H9 (cell line): ENCODE data around the gene UNC5B. TPM values are rescaled to one million over a fixed set of nuclear protein-coding genes. Genes with fewer than 3 reads are reported as not detected.

Experiments
- DNase-seq: peaks from one replicate; pipeline ENCODE4 v3.0.0-alpha.2; 2017
- H2AFZ ChIP-seq: one replicate; pipeline ENCODE4 v1.6.1; 2013; ENCODE audit warnings: mild to moderate bottlenecking, low read length, control low read depth, moderate library complexity
- H2AK5ac ChIP-seq: 2 replicates; pipeline ENCODE4 v1.6.1; 2013; ENCODE audit warnings: low read length, control low read depth, mixed read lengths; ENCODE audit not compliant: insufficient read length
- H2BK120ac ChIP-seq: one replicate; pipeline ENCODE4 v1.6.1; 2013; ENCODE audit warnings: low read depth, mild to moderate bottlenecking, low read length, control low read depth, inconsistent platforms; ENCODE audit not compliant: poor library complexity, severe bottlenecking
- H2BK12ac ChIP-seq: 2 replicates; pipeline ENCODE4 v1.6.1; 2013; ENCODE audit warnings: low read length, control low read depth, mixed read lengths, low read depth; ENCODE audit not compliant: insufficient read length
- H2BK15ac ChIP-seq: 2 replicates; pipeline ENCODE4 v1.6.1; 2013; ENCODE audit warnings: low read depth, low read length, control low read depth
- H2BK20ac ChIP-seq: one replicate; pipeline ENCODE4 v1.6.1; 2013; ENCODE audit warnings: low read depth, mild to moderate bottlenecking, low read length, control low read depth, inconsistent platforms; ENCODE audit not compliant: poor library complexity, severe bottlenecking
- H2BK5ac ChIP-seq: 2 replicates; pipeline ENCODE4 v1.6.1; 2013; ENCODE audit warnings: low read length, control low read depth, mixed read lengths; ENCODE audit not compliant: insufficient read length
- H3K14ac ChIP-seq: 2 replicates; pipeline ENCODE4 v1.6.1; 2013; ENCODE audit warnings: low read length, control low read depth; ENCODE audit not compliant: insufficient read depth
- H3K18ac ChIP-seq: 2 replicates; pipeline ENCODE4 v1.6.1; 2013; ENCODE audit warnings: low read depth, mild to moderate bottlenecking, mixed read lengths, low read length, control low read depth; ENCODE audit not compliant: insufficient read length
- H3K23ac ChIP-seq: 2 replicates; pipeline ENCODE4 v1.6.1; 2013; ENCODE audit warnings: low read length, control low read depth, mixed read lengths, low read depth; ENCODE audit not compliant: insufficient read length
- H3K23me2 ChIP-seq: 2 replicates; pipeline ENCODE4 v1.6.1; 2013; ENCODE audit warnings: low read depth, mild to moderate bottlenecking, mixed read lengths, low read length, control low read depth; ENCODE audit not compliant: insufficient read length, poor library complexity, severe bottlenecking
- H3K27ac ChIP-seq: 2 replicates; pipeline ENCODE4 v1.5.1; 2013; ENCODE audit warnings: low read length, control low read depth, mixed read lengths, low read depth; ENCODE audit not compliant: insufficient read length
- H3K27me3 ChIP-seq: 2 replicates; pipeline ENCODE4 v1.6.1; 2013; ENCODE audit warnings: low read length, control low read depth, inconsistent platforms; ENCODE audit not compliant: insufficient read depth
- H3K4ac ChIP-seq: 2 replicates; pipeline ENCODE4 v1.6.1; 2013; ENCODE audit warnings: low read depth, mild to moderate bottlenecking, control low read depth, inconsistent platforms, low read length, moderate library complexity
- H3K4me1 ChIP-seq: 2 replicates; pipeline ENCODE4 v1.6.1; 2013; ENCODE audit warnings: low read length, control low read depth, inconsistent platforms; ENCODE audit not compliant: insufficient read depth
- H3K4me2 ChIP-seq: 2 replicates; pipeline ENCODE4 v1.6.1; 2013; ENCODE audit warnings: low read length, control low read depth, mixed read lengths; ENCODE audit not compliant: insufficient read length, insufficient read depth
- H3K56ac ChIP-seq: 2 replicates; pipeline ENCODE4 v1.6.1; 2013; ENCODE audit warnings: low read depth, mild to moderate bottlenecking, mixed read lengths, low read length, control low read depth; ENCODE audit not compliant: insufficient read length
- H3K79me1 ChIP-seq: 2 replicates; pipeline ENCODE4 v1.6.1; 2013; ENCODE audit warnings: low read depth, mild to moderate bottlenecking, moderate library complexity, low read length, control low read depth, inconsistent platforms; ENCODE audit not compliant: insufficient read depth, poor library complexity, severe bottlenecking
- H3K79me2 ChIP-seq: 2 replicates; pipeline ENCODE4 v1.6.1; 2013; ENCODE audit warnings: low read length, control low read depth, inconsistent platforms; ENCODE audit not compliant: insufficient read depth
- H3K9ac ChIP-seq: 2 replicates; pipeline ENCODE4 v1.6.1; 2013; ENCODE audit warnings: low read length, control low read depth, mixed read lengths; ENCODE audit not compliant: insufficient read length; ENCODE audit errors: extremely low read depth
- H3K9me3 ChIP-seq: one replicate; pipeline ENCODE4 v1.6.1; 2013; ENCODE audit warnings: low read depth, low read length, inconsistent platforms; ENCODE audit not compliant: control insufficient read depth
- H3T11ph ChIP-seq: one replicate; pipeline ENCODE4 v1.6.1; 2013; ENCODE audit warnings: mild to moderate bottlenecking, low read length, control low read depth, inconsistent platforms
- H4K20me1 ChIP-seq: one replicate; pipeline ENCODE4 v1.6.1; 2013; ENCODE audit not compliant: control insufficient read depth, insufficient read length, insufficient read depth
- H4K5ac ChIP-seq: 2 replicates; pipeline ENCODE4 v1.6.1; 2013; ENCODE audit warnings: low read depth, mild to moderate bottlenecking, mixed read lengths, low read length, control low read depth; ENCODE audit not compliant: insufficient read length
- H4K8ac ChIP-seq: replicated peaks from 2 replicates; pipeline ENCODE4 v1.6.1; 2013; ENCODE audit warnings: low read length, control low read depth, mixed read lengths, low read depth; ENCODE audit not compliant: insufficient read length
- H4K91ac ChIP-seq: 2 replicates; pipeline ENCODE4 v1.6.1; 2013; ENCODE audit warnings: low read depth, mild to moderate bottlenecking, moderate library complexity, mixed read lengths, low read length, control low read depth; ENCODE audit not compliant: insufficient read length
- H3K27ac Mint-ChIP-seq, 3 experiments: 2 replicates in 2 of 3; 3 replicates in 1 of 3; pipeline ENCODE4 v1.8.0; 2020 to 2021; ENCODE audit warnings: mixed read lengths in 3 of 3, mild to moderate bottlenecking in 1 of 3, moderate library complexity in 1 of 3
- H3K27me3 Mint-ChIP-seq: 2 replicates; pipeline ENCODE4 v1.8.0; 2021; ENCODE audit warnings: low read depth, mild to moderate bottlenecking, moderate library complexity, mixed read lengths
- H3K36me3 Mint-ChIP-seq, 3 experiments: 2 replicates in 2 of 3; 3 replicates in 1 of 3; pipeline ENCODE4 v1.8.0; 2020 to 2021; ENCODE audit warnings: low read depth in 3 of 3, mixed read lengths in 3 of 3; ENCODE audit not compliant: insufficient read depth in 1 of 3
- H3K4me1 Mint-ChIP-seq, 2 experiments: 2 replicates each; pipeline ENCODE4 v1.8.0; 2020; ENCODE audit warnings: mixed read lengths in 2 of 2
- H3K4me3 Mint-ChIP-seq, 2 experiments: 2 replicates in 1 of 2; 3 replicates in 1 of 2; pipeline ENCODE4 v1.8.0; 2020 to 2021; ENCODE audit warnings: mild to moderate bottlenecking in 2 of 2, mixed read lengths in 2 of 2, moderate library complexity in 1 of 2
- H3K9me3 Mint-ChIP-seq, 2 experiments: 2 replicates in 1 of 2; 3 replicates in 1 of 2; pipeline ENCODE4 v1.8.0; 2020; ENCODE audit warnings: mild to moderate bottlenecking in 2 of 2, mixed read lengths in 2 of 2, moderate library complexity in 1 of 2
- CTCF ChIP-seq: fragments of 200-600 bp; sonication (generic); conservative IDR thresholded peaks from 3 replicates; pipeline ENCODE4 v1.8.0; 2021; ENCODE audit warnings: antibody characterized with exemption, mild to moderate bottlenecking
- WGBS: extraction: QIAGEN DNeasy Blood & Tissue Kit; methylation state at CpG from one replicate; pipeline ENCODE4 v1.1.7; 2013; ENCODE audit warnings: missing lambda C conversion rate, low lambda C conversion rate, mixed read lengths; ENCODE audit not compliant: insufficient read length; ENCODE audit errors: extremely low coverage; 5-methylcytosine and 5-hydroxymethylcytosine counted together
- total RNA-seq: library from RNA; stranded (reverse); gene quantifications from 2 replicates; pipeline ENCODE4 v1.2.1, GENCODE V29; 2021

The UNC5B gene
- total RNA-seq, 1 experiment from 2014 or later = 28.4 TPM

GRCh38 chr10:71201849-71202248 lies 10.5 kb upstream of the UNC5B start:
- Histone ChIP-seq H2AK5ac (no peak overlapping the region), H2BK15ac (no peak overlapping the region), H3K4me1 (no peaks in the 10 kb centered on the region), H2BK20ac (no peak overlapping the region), H3K4me2 (no peak overlapping the region), H2BK120ac (no peak overlapping the region), H3K4ac (no peak overlapping the region), H3K23me2 (no peaks in the 10 kb centered on the region), H3K18ac (no peak overlapping the region), H3K9ac (no peak overlapping the region), H2BK12ac (no peak overlapping the region), H3K56ac (no peak overlapping the region), H2AFZ (no peak overlapping the region), H3K27ac (no peak overlapping the region), H3K9me3 (no peaks in the 10 kb centered on the region), H3K79me1 (no peaks in the 10 kb centered on the region), H4K5ac (no peak overlapping the region), H3T11ph (no peak overlapping the region), H2BK5ac (no peak overlapping the region), H4K91ac (no peak overlapping the region), H3K79me2 (no peaks in the 10 kb centered on the region), H3K23ac (no peak overlapping the region), H4K8ac (no peak overlapping the region), H3K14ac (no peak overlapping the region), H4K20me1 (no peaks in the 10 kb centered on the region), H3K27me3 (no peaks in the 10 kb centered on the region)
- H3K4me3 Mint-ChIP-seq = no peak overlapping the region
- no peak for DNase-seq
- H3K27ac Mint-ChIP-seq = no peak overlapping the region
- no peak for TF ChIP-seq CTCF
- H3K9me3 Mint-ChIP-seq = peaks cover 21% of the 10 kb centered on the region in 2 experiments
- H3K4me1 Mint-ChIP-seq = peaks cover 12 to 14% of the 10 kb centered on the region in 2 experiments
- peaks cover 7% of the 10 kb centered on the region for H3K27me3 Mint-ChIP-seq
- WGBS = no CpG with 5 or more reads among the region's 1 CpG
- H3K36me3 Mint-ChIP-seq = peaks cover 5 to 20% (median 7%) of the 10 kb centered on the region in 3 experiments; a peak in 6 of 7 replicates
